Fibroblast of villous mesenchyme (primary cell): ENCODE results near the gene PGLYRP2. TPM values are rescaled to one million over a fixed set of nuclear protein-coding genes. Genes with fewer than 3 reads are reported as not detected.

Experiments used
- DNase-seq: peaks from one replicate; pipeline ENCODE4 v3.0.0-alpha.2; 2010; ENCODE audit warnings: low read depth
- H3K4me3 ChIP-seq: 2 replicates; pipeline ENCODE4 v1.5.1; 2011; ENCODE audit warnings: low read depth, mild to moderate bottlenecking, low read length
- total RNA-seq: library from RNA; depleted of rRNA; stranded (reverse); fragments of >200 nt; gene quantifications from 2 replicates; pipeline ENCODE4 v1.2.3, GENCODE V29; 2012
- TF ChIP-seq, protein P1 (sequence below): IDR thresholded peaks from 2 replicates; pipeline ENCODE4 v1.5.1; 2012; ENCODE audit warnings: low read depth, mild to moderate bottlenecking, low read length; ENCODE audit not compliant: insufficient read depth

The PGLYRP2 gene
- total RNA-seq, 1 donor: not detected

DNA sequence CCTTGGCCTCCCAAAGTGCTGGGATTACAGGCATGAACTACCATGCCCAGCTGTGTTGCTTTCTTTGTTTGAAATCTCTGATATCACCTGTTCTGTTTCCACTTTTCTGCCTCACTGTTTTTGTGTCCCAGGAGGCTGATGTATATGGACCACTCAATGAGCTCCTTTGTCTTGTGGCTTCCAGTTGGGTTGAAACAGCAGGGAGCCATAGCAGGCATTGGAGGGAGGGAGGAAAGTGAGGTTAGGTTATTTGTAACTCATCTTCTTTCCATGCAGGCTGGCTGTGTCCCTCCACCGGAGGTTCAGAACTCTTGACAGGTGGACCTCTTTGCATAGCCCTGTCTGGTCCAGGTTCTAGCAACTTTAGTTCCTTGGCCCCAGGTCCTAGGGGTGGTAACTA lies 23.0 kb upstream of the PGLYRP2 start:
- TF ChIP-seq, protein P1, sequence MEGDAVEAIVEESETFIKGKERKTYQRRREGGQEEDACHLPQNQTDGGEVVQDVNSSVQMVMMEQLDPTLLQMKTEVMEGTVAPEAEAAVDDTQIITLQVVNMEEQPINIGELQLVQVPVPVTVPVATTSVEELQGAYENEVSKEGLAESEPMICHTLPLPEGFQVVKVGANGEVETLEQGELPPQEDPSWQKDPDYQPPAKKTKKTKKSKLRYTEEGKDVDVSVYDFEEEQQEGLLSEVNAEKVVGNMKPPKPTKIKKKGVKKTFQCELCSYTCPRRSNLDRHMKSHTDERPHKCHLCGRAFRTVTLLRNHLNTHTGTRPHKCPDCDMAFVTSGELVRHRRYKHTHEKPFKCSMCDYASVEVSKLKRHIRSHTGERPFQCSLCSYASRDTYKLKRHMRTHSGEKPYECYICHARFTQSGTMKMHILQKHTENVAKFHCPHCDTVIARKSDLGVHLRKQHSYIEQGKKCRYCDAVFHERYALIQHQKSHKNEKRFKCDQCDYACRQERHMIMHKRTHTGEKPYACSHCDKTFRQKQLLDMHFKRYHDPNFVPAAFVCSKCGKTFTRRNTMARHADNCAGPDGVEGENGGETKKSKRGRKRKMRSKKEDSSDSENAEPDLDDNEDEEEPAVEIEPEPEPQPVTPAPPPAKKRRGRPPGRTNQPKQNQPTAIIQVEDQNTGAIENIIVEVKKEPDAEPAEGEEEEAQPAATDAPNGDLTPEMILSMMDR: no peak
- no peak for DNase-seq
- H3K4me3 ChIP-seq: no peak overlapping the region

DNA sequence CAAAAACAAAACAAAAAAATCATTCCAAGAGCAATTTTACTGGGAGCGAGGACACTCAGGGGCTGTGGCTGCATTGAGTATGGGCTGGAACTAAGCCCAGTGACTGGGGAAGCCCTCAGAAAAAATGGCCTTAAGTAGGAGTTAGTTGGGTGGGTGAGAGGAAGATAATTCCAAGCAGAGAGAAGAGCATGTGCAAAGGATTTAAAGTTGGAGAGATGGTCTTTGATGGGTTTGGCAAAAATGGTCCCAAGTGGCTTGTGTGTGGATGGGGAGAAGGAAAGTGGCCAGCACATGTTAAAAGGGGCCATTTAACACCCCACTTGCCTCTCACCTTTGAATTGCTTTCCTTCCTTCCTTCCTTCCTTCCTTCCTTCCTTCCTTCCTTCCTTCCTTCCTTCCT lies 22.3 kb upstream of the PGLYRP2 start:
- DNase-seq: no peak
- H3K4me3 ChIP-seq: no peak overlapping the region
- TF ChIP-seq, protein P1: no peak

DNA sequence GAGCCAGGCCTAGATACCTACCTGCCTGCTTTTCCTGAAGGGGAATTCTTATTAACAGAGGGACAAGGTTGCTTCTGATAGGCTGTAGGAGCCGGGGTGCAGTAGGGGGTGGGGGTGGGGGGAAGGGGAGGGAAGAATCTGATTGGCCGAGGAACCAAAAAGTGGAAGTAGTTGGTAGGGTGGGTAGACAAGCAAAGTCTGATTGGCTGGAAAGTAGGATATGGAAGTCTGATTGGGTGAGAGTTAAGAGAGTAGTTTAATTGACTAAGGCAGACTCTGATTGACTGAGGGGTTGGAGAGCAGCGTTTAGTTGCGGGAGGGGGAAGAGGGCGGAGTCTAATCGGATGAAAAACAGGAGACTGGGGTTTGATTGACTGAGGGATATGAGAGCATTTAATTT lies 19.6 kb upstream of the PGLYRP2 start:
- no peak for DNase-seq
- TF ChIP-seq, protein P1: no peak
- no peak overlapping the region for H3K4me3 ChIP-seq

DNA sequence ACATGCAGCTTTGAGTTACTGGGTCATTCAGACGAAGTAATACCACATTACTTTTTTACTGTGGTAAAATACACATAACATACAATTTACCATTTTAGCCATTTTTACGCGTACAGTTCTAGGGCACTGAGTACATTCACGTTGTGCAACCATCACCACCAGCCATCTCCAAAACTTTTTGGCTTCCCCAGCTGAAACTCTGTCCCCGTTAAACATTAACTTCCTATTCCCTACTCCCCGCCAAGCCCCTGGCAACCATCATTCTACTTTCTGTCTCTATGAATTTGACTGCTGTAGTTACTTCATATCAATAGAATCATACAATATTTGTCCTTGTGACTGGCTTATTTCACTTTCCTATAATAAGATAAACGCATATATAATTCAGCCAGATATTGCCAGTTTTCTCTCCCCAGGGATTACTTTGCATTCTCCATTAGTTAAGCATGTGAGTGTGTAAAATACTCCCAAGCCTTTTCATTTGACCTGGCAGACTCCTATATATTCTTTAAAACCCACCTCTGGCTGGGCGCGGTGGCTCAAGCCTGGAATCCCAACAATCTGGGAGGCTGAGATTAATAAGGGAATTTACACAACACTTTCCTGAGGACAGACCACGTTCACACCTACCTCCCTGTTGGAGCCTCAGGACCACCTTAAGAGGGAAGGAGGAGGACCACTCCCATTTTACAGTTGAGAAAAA lies 19.0 kb upstream of the PGLYRP2 start:
- TF ChIP-seq, protein P1: no peak
- no peak overlapping the region for H3K4me3 ChIP-seq
- DNase-seq: no peak

DNA sequence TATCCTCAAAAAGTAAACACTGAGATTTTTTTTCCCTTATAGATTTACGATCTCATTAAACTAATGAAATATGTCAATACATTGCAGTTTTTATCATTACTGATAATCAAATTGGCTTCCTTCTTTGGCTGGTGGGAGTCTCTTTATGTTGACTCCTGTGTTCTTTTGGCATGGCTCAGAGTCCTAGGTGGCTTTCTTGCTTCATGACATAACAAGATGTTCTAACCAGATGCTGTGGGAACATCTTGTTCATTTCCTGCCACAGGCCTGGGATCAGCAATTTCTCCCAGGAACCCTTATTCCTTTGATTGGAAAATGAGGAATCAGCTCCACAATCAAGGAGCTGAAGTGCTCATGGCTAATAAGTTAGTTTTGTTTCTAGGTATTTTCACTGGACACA lies 15.8 kb upstream of the PGLYRP2 start:
- no peak overlapping the region for H3K4me3 ChIP-seq
- TF ChIP-seq, protein P1: no peak
- DNase-seq: no peak

DNA sequence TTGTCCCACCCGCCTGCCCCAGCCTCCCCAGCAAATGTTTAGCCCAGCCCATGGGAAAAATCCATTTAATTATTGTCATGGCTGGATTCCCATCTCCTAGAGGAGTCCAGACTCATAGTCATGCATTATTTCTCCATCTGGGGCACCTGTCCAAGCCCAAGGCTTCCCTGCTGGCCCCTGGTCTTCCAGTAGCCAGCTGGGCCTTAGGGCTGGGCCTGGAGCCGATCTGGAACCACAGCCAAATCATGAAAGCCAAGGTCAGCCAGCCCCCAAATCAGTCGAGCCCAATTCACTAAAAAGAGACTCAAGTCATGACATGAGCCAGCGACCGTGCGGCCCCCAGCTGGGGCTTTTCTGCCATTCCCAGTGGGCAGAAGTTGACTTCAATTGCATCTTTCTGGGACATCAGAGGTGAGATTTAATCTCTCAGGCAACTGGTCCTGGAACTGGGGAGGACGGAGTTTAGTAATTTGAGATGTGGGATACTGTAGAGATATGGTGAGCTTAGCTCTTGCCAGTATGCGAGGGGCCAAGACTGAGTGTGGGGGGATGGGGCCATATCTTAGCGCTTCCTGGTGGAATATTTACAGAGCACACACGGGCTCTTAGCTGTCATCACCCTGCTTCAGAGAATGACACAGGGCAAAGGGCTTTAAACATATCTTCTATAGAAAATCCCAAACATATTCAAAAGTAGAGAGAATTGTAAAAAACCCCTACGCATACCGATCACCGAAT lies 9.4 kb upstream of the PGLYRP2 start:
- TF ChIP-seq, protein P1: no peak
- no peak for DNase-seq

More for the DNA sequence above, 9.4 kb upstream of the PGLYRP2 start:
- H3K4me3 ChIP-seq: no peak overlapping the region
